NCI-H2171 treated with DMSO at 0.1 percent for 48 hours (cell line): ENCODE measurements around the gene CIZ1.
"Not testable (repeated sequence)": the region's sequence is repeated elsewhere in the genome, so short reads cannot be mapped to it uniquely, and the experiment has no call there.

Source experiments
- DNase-seq: peaks from one replicate; lab custom pipeline; 2025; lab: John Stamatoyannopoulos, UW

Gene CIZ1

DNA sequence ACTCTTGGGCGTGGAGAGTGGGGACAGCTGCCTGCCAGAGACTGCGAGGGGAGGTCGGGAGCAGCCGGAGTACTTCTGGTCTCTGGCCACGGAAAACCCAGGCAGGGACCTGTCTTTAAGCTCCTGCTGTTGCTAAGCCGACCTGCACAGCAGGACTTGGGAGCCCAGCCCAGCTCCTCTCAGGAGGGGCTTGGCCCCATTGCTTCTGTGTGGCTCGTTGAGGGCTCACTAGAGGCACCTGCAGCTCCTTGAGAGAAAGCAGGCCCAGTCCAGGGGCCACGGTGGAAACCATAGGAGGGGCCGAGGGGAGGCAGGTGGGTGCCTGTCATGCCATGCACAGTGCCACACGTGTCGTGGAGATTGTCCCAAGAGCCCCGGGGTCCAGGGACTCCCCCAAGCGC lies 45.4 kb downstream of the CIZ1 start:
- DNase-seq = no peak

DNA sequence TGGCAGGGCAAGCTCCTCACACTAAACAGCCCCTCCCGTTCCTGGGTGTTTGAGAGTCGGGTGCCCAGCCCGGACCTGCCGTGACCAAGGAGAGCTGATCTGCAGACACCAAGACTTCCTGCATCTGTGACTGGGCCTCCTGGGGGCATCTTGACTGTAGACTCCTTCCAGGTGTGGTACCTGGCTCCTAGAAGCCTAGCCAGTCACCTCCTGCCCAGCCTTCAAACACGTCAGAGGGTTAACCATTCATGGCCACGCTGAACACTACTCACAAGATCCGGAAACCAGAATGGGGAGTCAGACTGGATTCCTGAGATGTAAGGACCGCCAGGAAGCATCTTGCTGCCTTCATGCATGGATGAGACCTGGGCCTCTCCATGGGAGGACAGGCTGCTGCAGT lies 45.8 kb downstream of the CIZ1 start:
- no peak for DNase-seq

DNA sequence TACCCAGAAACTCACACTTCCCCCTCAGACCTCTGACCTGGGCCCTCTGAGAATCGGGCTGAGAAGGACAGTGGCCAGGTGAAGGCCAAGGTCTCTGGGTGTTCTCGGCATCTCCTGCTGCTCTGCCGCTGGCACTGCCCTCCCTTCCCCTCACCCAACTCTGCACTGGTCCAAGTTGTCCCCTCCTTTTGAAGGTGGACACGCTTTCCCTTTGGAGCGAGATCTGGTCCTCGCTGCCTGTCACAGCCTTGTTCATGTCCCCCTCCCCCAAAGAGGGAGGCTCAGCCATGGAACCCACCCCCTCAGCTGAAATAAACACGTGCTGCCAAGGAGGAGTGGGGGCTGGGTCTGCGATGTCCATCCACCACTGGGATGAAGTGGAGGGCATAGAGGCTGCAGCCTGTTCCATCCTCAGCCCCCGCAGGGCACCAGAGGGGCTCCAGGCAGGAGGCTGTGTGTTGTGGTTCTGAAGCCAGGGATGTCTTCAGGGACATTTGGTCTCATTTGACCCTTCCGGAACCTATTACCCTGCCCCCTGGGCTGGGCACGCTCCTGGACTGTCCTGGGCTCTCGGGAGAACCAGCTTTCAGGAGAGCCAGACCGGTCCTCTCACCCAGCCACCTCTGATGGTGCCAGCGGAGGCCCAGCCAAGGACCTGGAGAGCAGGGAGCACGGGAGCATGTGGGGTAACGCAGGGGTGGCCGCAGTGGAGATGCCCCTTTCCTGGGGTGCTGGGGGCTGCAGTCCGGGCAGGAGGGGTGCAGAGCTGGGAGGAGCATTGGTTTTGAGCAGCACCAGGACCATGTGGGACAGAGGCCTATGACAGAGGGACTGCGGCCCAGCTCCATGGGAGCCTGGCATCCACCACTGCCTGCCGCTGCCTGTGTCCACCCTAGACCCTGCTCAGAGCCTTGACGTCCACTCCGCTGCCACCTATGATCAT lies 46.9 kb downstream of the CIZ1 start:
- DNase-seq = no peak

DNA sequence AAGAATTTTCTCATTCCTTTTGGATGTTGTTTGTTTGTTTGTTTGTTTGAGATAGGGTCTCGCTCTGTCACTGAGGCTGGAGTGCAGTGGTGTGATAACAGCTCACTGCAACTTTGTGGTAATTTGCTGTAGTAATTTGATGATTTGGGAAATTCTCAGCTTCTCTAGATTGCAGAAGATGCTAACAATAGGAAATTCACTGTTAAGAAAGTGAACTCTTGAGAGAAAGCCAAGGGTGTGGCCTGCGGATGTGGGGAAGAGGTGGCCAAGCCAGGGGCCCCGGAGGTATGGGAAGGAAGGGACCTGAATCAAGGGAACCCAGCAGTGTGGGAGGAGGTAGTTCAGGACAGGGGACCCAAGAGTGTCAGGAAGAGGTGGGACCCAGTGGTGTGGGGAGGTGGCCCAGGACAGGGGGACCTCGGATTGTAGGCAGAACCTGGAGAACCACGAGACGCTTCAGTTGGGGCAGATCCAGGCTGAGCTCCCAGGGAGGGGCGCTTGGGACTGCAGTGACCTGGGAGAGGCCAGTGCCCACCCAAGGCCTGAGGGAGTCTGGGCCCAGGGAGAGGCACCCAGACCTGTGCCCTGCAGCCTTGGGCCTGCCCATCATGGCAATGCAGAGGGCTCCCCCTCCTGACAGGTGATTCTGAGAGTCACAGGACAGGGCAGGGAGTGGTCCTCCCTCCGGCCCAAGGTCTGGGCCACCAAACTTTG lies 47.7 kb downstream of the CIZ1 start:
- no peak for DNase-seq

DNA sequence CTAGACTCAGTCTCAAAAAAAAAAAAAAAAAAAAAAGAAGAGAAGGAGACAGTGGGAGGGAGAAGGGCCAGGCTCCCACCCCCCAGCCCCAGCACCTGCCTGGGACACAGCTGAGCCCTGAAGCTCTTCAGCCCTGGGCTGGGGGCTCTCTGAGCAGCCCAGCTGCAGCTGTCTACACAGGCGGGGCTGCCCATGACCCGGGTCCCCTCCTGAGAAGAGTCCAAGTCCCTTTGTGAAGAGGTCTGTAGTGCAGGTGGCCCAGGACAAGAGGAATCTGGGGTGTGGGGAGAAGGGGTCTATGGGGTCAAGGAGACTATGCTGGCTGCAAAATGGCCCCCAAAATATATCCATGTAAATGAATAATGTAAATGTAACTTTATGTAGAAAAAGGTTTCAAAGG lies 48.8 kb downstream of the CIZ1 start:
- DNase-seq = no peak

DNA sequence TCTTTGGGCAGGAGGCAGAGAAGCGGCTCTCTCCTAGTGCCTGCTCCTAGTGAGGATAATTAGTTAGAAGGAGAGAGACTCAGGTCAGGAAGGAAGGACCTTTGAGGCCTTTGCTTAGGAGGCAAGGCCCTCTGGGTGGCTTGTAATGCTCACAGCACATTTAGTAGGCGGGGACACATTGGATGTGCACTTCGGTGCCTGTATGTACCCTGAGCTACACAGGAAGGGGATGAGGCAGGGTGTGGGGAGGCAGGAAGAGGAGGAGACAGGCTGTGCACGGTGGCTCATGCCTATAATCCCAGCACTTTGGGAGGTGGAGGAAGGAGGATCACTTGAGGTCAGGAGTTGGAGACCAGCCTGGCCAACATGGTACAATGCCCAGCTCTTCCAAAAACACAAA lies 49.3 kb downstream of the CIZ1 start:
- no peak for DNase-seq

DNA sequence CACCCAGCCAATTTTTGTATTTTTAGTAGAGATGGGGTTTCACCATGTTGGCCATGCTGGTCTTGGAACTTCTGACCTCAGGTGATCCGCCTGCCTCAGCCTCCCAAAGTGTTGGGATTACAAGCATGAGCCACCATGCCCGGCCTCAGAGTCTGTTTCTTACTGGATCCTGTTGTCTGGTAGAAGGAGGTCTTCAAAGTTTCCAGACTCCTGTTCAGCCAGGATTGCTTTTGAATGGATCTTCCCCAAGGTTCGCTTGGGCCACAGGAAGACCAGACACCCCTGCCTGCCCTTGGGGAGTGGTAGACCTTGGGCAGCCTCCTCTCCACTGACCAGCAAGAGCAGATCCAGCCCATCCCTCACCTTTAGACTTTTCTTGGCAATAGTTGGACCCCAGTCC lies 49.8 kb downstream of the CIZ1 start:
- no peak for DNase-seq

DNA sequence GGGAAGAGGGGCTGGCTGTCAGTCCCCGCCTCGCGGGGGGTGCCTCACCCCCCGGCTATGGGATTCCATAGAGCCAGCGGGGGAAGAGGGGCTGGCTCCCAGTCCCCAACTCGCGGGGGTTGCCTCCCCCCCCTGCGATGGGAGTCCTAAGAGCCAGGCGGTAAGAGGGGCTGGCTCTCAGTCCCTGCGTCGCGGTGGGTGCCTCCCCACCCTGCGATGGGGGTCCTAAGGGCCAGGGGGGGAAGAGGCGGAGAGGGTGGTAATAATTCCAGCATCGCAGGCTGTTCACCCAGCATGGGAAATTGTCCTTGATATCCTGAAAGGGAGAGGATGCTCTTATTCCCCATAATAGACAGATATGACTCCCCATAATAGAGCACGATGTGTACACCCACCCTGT lies 51.8 kb downstream of the CIZ1 start:
- DNase-seq = no peak

DNA sequence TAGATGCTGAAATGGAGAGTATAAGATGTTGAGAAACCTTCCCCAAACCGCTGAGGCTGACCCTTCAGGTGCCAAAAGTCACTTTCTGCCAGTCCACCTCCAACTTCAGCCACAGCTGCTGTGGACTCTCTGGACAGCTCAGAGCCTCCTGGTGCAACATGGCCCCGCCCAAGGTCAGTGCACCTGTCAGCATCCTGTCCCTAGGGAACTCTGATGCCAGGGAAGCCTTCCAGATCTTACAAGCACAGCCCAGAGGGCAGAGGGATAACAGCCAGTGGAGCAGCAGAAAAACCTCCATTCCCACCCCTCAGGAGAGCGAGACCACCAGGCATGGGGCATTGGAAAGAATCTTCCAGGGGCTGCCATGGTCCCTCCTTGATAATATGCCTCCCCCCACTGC lies 53.4 kb downstream of the CIZ1 start:
- no peak for DNase-seq

DNA sequence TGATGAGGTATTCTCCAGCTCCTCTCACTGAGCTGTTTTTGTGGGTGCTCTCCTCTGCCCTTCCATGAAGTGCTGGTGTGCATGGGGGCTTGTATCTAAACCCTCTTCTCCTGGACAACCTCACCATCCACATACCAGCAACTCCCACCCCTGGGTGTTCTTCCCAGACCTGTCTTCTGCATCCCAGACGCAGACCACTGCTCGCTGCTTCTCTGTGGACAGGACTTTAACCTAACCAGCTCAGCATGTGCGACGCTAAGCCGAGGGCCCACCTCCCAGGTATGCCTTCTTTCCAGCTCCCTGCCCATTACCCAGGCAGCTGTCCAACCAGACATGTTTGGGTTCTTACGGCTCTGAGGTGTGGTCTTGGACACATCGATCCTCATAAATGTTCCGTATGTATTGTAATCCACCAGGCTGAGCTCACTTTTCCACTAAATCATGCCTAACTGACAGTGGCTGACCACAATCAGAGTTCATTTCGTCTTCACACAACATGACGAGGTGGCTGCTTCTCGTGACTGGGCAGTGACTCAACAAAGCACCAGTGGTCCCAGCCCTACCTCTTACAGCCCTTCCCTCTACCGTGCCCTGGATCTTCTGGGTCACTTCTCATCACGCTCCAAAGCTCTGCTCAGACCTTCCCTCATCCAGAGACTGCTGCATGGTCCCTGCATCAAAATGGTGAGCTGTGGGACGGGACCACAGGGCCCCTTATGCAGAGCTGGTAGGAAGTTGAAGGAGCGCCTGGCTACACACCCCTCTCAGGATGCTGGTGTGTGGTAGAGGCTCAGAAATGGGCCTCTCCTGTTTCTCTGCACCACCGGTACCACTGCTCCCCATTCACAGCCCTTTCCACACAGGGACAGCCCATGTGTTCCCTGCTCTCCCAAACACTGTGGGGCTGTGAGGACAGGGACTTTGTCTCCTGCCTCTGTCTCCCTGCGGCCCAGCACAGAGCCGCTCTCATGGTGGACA lies 54.3 kb downstream of the CIZ1 start:
- no peak for DNase-seq

DNA sequence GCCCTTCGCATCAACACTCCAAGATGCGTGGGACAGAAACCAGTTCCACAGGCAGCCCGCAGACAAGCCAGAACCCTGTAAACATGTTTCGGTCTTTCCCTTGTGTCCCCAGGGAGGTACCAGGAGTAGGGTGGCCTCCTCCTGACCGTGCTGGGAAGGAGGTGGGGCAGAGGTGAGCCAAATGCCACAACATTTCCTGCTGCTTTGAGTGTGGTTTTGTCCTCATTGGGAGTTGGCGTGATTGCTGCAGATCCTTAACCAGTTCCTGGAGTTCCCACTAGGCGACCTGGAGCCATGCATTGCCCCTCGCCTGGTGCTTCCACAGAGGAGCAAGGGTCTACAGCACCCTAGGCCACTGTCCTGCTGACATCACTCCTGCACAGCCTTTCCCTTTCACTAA lies 55.8 kb downstream of the CIZ1 start:
- DNase-seq = peak; percentile 85

DNA sequence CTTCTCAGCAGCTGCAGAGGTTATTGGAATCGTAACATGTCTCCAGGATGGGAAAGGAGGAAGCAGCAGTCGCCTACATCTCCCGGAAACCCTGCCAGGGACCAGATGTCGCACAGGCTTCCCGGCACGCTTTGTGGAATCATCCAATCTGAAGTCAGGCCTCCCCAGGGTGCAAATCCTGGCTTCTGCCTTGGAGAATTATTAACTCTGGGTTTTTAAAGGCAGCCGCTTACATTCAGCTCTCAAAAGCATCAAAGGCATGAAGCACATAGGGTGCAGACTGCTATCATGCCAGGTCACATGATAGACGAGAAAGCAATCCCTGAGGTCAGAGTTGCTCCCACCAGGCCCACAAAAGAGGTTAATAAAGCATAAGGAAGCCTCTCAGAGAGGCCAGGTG lies 59.2 kb downstream of the CIZ1 start:
- DNase-seq = peak; percentile 93

DNA sequence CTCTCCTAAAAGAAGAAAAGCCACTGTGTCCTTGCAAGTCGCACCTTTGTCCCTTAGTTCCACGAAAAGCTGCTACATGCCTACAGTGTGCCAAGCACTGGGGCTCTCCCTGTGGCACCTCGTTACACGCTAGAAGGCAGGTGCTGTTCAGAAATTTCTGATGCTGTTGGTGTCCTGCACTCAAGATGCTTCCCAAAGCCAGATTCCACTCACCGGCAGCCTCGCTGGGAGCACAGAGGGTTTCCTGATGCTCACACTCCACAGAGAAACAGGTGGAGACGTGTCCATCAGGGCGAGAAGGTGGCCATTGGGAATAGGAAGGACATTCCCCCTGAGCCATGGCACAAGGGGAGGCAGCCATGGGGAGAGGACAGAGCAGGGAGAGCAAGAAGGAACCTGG lies 60.0 kb downstream of the CIZ1 start:
- not testable (repeated sequence) for DNase-seq

DNA sequence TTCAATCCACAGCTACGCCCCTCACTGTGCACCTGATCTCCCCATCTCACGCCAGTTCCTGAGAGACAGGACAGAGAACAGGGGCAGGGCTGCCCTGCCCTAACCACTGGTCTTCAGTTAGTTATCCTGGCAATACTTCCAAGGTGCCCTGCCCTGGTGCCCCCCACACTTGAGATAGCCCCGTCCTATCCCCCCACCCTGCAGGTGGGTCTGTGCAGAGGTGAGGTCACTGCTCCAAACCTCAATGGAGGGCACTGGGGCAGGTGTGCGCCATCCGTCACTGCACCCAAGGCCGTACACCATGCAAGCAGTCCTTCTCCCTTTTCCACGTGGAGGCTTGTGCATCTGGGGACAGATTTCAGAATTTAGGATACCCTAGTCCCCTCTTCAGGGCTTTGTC lies 60.7 kb downstream of the CIZ1 start:
- not testable (repeated sequence) for DNase-seq

DNA sequence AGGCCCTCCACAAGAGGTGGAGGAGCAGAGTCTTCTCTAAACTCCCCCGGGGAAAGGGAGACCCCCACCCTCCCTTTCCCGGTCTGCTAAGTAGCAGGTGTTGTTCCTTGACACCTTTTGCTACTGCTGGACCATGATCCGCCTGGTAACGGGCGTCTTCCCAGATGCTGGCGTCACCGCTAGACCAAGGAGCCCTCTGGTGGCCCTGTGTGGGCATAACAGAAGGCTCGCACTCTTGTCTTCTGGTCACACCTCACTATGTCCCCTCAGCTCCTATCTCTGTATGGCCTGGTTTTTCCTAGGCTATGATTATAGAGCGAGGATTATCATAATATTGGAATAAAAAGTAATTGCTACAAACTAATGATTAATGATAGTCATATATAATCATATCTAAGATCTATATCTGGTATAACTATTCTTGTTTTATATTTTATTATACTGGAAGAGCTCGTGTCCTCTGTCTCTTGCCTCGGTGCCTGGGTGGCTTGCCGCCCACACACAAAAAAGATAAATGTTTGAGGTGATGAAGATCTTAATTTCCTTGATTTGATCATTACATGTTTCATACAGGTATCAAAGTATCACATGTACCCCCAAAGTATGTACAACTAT lies 61.3 kb downstream of the CIZ1 start:
- not testable (repeated sequence) for DNase-seq

DNA sequence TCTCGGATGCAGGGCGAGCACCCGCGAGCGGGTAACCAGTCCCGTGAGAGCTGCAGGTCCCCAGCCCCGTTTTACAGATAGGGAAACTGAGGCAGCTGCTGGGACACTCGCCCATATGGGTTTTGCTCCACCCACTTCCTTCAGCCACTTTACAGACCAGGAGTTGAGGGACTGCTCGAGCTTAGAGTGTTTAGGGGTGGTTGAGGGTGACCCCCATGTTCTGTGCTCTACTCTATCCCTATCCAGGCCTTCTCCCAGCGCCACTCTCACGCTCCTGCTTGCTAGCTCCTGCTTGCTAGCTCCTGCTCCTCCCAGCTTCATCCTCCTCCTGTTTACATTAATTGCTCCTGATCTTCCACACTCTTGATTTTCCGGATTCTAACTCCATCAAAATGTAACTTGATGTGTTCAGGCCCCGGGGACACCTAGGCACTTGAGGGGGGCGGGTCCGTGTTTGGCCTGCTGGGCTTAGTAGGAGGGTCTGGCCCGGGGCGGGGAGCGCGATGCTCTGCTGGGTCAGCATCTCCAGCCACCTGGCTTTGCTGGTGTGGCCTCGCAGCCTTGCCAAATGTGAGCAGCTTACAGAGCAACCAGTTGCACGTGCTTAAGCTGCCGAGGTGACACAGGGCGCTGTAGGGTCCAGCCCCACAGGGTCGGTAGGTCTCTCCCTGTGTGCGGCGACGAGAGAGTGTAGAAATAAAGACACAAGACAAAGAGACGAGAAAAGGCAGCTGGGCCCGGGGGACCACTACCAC lies 62.4 kb downstream of the CIZ1 start:
- no peak for DNase-seq

DNA sequence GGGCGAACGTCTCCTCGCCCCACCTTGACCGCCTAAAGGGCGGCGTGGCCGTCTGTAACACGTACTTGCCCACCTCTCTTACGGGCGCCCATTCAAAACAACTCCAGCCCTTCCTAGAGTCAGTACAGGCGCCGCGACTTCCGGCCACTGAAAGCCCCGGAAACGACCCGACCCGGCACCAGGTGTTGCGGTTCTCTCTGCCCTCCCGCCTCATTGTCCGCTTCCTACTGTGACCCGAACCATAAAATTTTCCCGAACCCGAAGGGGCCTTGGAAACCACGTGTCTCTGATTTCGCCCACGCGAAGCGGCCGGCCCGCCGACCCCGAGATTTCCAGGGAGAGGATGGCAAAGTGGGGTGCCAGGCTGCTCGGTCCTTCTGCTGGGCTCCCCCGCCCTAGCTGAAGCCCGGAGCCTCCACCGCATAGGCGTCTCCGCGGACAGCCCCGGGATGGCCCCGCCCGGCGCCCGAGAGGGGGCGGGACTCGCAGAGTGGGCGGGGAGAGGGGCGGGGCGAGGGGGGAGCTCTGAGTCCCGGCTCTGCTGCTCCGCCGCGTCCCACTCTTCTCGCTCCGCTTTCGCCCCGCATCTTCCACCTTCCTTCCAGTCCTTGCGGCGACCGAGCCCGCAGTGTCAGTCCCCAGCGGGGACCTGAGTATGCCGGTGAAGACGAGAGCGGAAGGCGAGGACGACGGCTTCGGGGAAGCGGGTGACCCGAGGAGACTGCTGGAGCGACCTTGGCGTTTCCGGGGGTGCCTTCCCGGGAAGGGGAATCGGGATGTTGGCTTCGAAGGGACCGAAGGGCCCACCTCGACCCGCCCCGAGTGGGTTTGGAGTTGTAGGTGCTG lies 63.2 kb downstream of the CIZ1 start:
- peak; percentile 95 for DNase-seq

DNA sequence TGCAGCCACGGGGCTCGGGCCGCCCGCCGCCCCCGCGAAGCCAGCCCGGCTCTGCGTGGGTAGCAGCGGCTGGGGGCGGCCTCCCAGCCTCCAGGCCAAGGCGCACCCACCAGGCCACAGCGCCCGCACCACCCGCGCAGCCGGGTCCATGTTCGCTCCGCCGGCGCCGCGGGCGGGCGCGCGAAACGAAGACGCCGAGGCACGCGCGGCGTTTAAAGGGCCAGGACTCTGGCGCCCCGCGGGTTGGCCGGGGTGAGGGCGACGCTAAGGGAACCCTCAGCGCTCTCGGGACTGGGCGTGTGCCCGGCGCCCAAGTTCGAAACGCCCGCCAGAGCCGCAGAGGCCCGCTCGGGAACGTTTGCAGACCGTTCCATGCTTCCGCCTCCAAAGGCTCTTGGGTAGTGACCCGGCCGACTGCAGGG lies 63.8 kb downstream of the CIZ1 start, which contains the start of gene PTGES2:
PTGES2 (minus strand) TSS at position 162 of the 422 bp plus-strand sequence; CDS start at position 150, 12 bp downstream.
- DNase-seq = peak; percentile 86

DNA sequence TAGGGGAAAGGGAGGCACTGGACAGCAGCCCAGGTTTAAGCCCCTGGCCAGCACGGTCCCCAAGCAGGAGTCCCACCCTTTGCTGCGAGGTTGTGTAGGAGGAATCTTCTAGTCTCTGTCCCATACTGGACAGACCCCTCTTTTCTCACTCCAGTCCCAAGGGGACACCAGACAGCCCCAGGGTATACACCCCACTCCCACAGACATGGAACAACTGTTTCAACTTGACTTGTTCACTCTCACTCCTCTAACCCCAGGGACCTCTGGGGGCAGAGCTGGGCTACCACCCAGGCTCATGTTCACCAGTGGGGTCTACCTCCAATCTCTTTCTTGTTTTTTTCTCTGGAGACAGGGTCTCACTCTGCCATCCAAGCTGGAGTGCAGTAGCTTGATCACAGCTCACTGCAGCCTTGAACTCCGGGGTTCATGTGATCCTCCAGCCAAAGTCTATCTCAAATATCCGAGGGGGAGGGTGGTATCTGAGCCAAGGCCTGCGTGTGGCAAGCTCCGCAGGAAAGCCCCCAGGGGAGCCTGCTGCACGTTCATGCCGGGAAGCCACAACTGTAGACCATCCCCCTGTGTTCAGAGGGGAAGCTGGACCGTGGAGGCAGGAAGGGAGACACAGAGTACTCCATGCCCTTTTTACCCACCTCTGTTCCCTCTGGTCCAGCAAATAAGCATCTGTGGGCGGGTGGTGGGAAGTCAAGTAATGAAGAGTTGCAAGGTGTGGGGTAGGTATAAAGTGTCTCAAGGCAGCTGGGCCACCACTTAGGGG lies 65.6 kb downstream of the CIZ1 start:
- no peak for DNase-seq
